Measurements from ENCODE around the gene IFNL2. TPM values are rescaled to one million over a fixed set of nuclear protein-coding genes. Genes with fewer than 3 reads are reported as not detected.
A peak's percentile ranks its signal among the peaks of the same experiment; 100 is the strongest.

The IFNL2 gene
- total and polyA plus RNA-seq, 4 experiments from 2014 or later = not detected

- intact Hi-C loops (cut with micrococcal nuclease) = no loop called here
- Histone ChIP-seq H3K4me1 (ENCODE audit: insufficient read depth, low read length) (peaks cover 13% of the 10 kb centered on the region), H3K36me3 (ENCODE audit: insufficient read depth, low read length) (no peaks in the 10 kb centered on the region), H3K27ac (ENCODE audit: low read depth, low read length) (no peak overlapping the region), H3K27me3 (ENCODE audit: insufficient read depth, low read length) (no peaks in the 10 kb centered on the region), H3K4me3 (ENCODE audit: low read length in 2 of 2) (no peak overlapping the region), H3K9me3 (ENCODE audit: control insufficient read depth in 1 of 2, low read length in 2 of 2) (no peaks in the 10 kb centered on the region)
- ChIA-PET POLR2A (ENCODE audit: partially characterized antibody) (no interaction called here), CTCF (ENCODE audit: partially characterized antibody) (no interaction called here)
- peak overlapping the region; percentile 66 to 85 (median 75) for H3K4me3 Mint-ChIP-seq
- peak overlapping the region; percentile 30 to 88 (median 73) for H3K27ac Mint-ChIP-seq
- no peaks in the 10 kb centered on the region for H3K9me3 Mint-ChIP-seq
- DNase-seq = no peak
- H3K27me3 Mint-ChIP-seq = no peaks in the 10 kb centered on the region
- peaks cover 10 to 17% of the 10 kb centered on the region in 2 donors for H3K36me3 Mint-ChIP-seq
- peaks cover 15 to 37% (median 27%) of the 10 kb centered on the region in 4 donors for H3K4me1 Mint-ChIP-seq
Observed at GRCh38 chr19:39319098-39319891, 51.1 kb downstream of the IFNL2 start.

Other genes with a start within 250 kb of the IFNL2 start
- under 1 TPM; 0.64 to 0.86 TPM for gene FBXO27, start 235.8 kb upstream of the IFNL2 start, total RNA-seq
- gene FBXO27, start 235.8 kb upstream of the IFNL2 start, polyA plus RNA-seq = 1 to 10 TPM in 1 of 2 donors, under 1 TPM in 1; 0.42 to 1.4 TPM
- gene ACP7, start 184.0 kb upstream of the IFNL2 start, total RNA-seq = under 1 TPM in 1 of 2 experiments, not detected in 1; 0.14 TPM
- gene ACP7, start 184.0 kb upstream of the IFNL2 start, polyA plus RNA-seq = not detected
- 10 to 100 TPM; 13.1 to 15.7 TPM for gene PAK4, start 142.6 kb upstream of the IFNL2 start, total RNA-seq
- 1 to 10 TPM; 1.3 to 2.9 TPM for gene PAK4, start 142.6 kb upstream of the IFNL2 start, polyA plus RNA-seq
- gene NCCRP1, start 71.4 kb upstream of the IFNL2 start, total RNA-seq = not detected
- not detected for gene NCCRP1, start 71.4 kb upstream of the IFNL2 start, polyA plus RNA-seq
- gene SYCN, start 64.1 kb upstream of the IFNL2 start, total RNA-seq = not detected
- not detected for gene SYCN, start 64.1 kb upstream of the IFNL2 start, polyA plus RNA-seq
- not detected for gene IFNL3, start 23.4 kb upstream of the IFNL2 start, total RNA-seq
- gene IFNL3, start 23.4 kb upstream of the IFNL2 start, polyA plus RNA-seq = not detected
- gene IFNL4, start 19.5 kb upstream of the IFNL2 start, total RNA-seq = not detected
- not detected for gene IFNL4, start 19.5 kb upstream of the IFNL2 start, polyA plus RNA-seq
- not detected for gene IFNL1, start 28.0 kb downstream of the IFNL2 start, total RNA-seq
- 1 to 10 TPM in 1 of 2 donors, not detected in 1; 1.6 TPM for gene IFNL1, start 28.0 kb downstream of the IFNL2 start, polyA plus RNA-seq
- 1 to 10 TPM; 8.4 to 8.5 TPM for gene LRFN1, start 52.5 kb downstream of the IFNL2 start, total RNA-seq
- 1 to 10 TPM; 2.0 to 4.5 TPM for gene LRFN1, start 52.5 kb downstream of the IFNL2 start, polyA plus RNA-seq
- 100 to 1,000 TPM; 384 to 389 TPM for gene GMFG, start 67.6 kb downstream of the IFNL2 start, total RNA-seq
- gene GMFG, start 67.6 kb downstream of the IFNL2 start, polyA plus RNA-seq = 1,000 to 10,000 TPM; 1,040 to 1,509 TPM
- 10 to 100 TPM; 65.0 to 79.6 TPM for gene SAMD4B, start 74.0 kb downstream of the IFNL2 start, total RNA-seq
- 10 to 100 TPM in 1 of 2 donors, 1 to 10 TPM in 1; 7.3 to 20.2 TPM for gene SAMD4B, start 74.0 kb downstream of the IFNL2 start, polyA plus RNA-seq
- gene PAF1, start 122.7 kb downstream of the IFNL2 start, total RNA-seq = 10 to 100 TPM; 49.2 to 53.8 TPM
- gene PAF1, start 122.7 kb downstream of the IFNL2 start, polyA plus RNA-seq = 10 to 100 TPM; 21.5 to 46.7 TPM
- 10 to 100 TPM; 43.1 to 51.3 TPM for gene MED29, start 123.0 kb downstream of the IFNL2 start, total RNA-seq
- gene MED29, start 123.0 kb downstream of the IFNL2 start, polyA plus RNA-seq = 10 to 100 TPM; 50.6 to 59.8 TPM
- 100 to 1,000 TPM; 151 to 152 TPM for gene ZFP36, start 138.5 kb downstream of the IFNL2 start, total RNA-seq
- gene ZFP36, start 138.5 kb downstream of the IFNL2 start, polyA plus RNA-seq = 100 to 1,000 TPM; 164 to 191 TPM
- gene PLEKHG2, start 144.3 kb downstream of the IFNL2 start, total RNA-seq = 10 to 100 TPM; 12.1 to 17.0 TPM
- 1 to 10 TPM; 1.4 to 5.1 TPM for gene PLEKHG2, start 144.3 kb downstream of the IFNL2 start, polyA plus RNA-seq
- gene RPS16, start 167.6 kb downstream of the IFNL2 start, total RNA-seq = 1,000 to 10,000 TPM; 4,061 to 4,227 TPM
- gene RPS16, start 167.6 kb downstream of the IFNL2 start, polyA plus RNA-seq = 1,000 to 10,000 TPM; 1,590 to 2,052 TPM
- 100 to 1,000 TPM; 234 to 236 TPM for gene SUPT5H, start 177.2 kb downstream of the IFNL2 start, total RNA-seq
- gene SUPT5H, start 177.2 kb downstream of the IFNL2 start, polyA plus RNA-seq = 100 to 1,000 TPM in 1 of 2 donors, 10 to 100 TPM in 1; 47.4 to 111 TPM
- 10 to 100 TPM; 47.2 to 49.6 TPM for gene TIMM50, start 212.4 kb downstream of the IFNL2 start, total RNA-seq
- gene TIMM50, start 212.4 kb downstream of the IFNL2 start, polyA plus RNA-seq = 10 to 100 TPM; 39.1 to 50.4 TPM
- gene DLL3, start 230.6 kb downstream of the IFNL2 start, total RNA-seq = under 1 TPM in 1 of 2 experiments, not detected in 1; 0.14 TPM
- gene DLL3, start 230.6 kb downstream of the IFNL2 start, polyA plus RNA-seq = under 1 TPM; 0.16 to 0.19 TPM
- not detected for gene SELENOV, start 246.7 kb downstream of the IFNL2 start, total RNA-seq
- gene SELENOV, start 246.7 kb downstream of the IFNL2 start, polyA plus RNA-seq = not detected